K562 treated with DMSO at 1 percent for 4 hours (cell line): ENCODE measurements around the gene KDELR3. TPM values are rescaled to one million over a fixed set of nuclear protein-coding genes. Genes with fewer than 3 reads are reported as not detected.

Experiments used
- total RNA-seq: library from RNA; unstranded; fragments of 300-600 nt; gene quantifications from 2 replicates; pipeline ENCODE4 v1.2.3, GENCODE V29; 2022; ENCODE audit not compliant: insufficient read depth

Gene KDELR3
- 19.1 and 24.7 TPM in 2 replicates for total RNA-seq

DNA sequence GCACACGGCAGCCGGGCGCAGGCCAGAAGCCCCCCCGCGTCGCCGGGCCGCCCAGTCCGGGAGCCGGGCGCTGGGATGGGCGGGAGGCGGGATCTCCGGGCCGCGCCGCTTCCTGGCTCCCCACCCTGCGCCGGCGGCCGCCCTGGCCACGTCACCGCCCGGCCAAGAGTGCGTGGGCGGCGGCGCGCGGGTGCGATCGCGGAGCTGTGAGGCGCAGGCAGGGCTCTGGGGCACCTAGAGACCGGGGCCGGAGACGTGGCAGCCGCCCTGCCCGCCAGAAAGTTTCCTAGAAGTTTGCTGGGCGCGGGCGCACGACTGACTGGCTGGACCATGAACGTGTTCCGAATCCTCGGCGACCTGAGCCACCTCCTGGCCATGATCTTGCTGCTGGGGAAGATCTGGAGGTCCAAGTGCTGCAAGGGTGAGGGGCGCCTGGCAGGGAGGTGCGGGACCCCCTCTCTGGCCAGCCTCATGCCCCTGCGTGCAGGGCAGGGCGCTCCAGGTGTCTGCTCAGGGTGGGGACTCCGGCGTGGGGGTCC, at the start of gene KDELR3:
TSS of gene KDELR3 (plus strand) at position 193 of the 539 bp plus-strand sequence. CDS start at position 331, 138 bp downstream.

DNA sequence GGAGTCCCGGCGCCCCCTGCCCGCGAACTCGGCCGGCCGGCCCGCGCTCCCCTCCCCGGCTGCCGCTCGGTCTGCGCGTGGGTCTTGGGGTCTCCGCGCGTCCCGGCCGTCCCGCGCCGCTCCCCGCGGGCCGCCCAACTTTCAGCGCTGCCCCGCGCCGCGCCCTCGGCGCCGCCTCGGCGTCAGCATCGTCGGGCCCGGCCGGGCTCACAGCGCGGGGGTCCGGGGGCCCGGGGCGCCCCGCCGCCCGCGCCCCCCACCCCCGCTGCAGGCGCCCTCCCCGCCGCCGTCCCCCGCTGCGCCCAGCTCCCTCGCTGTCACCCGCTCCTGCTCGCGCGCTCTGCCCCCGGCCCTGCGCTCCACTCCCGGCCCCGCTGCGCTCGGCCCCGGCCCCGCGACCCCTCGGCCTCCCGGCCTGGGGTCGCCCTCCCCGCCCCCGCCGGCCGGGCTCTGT, 12.8 kb upstream of the KDELR3 start, which contains the start of gene KCNJ4:
TSS of gene KCNJ4 (minus strand) at position 124 of the 454 bp plus-strand sequence. CDS start 27,067 bp downstream, outside the sequence.

DNA sequence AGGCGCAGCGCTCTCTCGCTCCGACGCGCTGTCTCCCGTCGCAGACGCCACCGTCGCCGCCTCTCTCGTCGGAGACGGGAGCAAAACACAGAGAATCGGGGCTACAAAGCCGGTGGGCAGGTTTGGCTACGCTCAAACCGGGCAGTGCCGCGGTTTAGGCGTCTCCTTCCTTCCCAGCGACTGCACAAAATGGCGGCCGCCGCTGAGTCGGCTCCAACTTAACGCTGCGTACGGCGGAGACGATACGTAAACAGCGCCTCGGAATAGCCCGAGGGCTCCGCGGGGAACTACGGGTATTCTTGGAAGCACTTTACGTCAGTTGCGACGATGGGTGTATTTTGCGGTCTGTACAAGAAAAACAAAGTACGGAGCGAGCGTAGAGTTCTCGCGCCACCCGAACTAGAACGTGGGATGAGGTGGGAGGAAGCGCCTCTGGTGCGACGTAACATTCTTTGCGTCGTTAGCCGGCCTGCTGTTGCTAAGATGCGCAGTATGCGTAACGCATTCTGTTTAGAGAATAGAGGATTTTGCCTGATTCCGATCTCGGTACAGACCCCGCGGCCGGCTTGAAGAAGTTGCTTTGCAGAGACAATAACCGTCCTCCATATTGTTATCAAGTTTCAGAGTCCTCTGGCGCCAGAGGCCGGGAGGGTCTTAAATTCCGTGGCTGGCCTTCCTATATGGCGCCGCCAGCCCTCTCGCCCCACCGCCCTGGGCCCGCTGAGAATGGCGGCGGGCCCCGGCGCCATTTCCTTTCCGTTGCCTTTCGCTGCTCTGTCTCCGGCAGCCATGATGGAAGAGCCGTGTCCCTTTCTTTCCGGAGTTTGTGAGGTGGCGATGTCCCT, 38.4 kb downstream of the KDELR3 start, which contains the start of gene DDX17:
TSS of gene DDX17 (minus strand) at position 194 of the 845 bp plus-strand sequence.

Other genes starting within 250 kb of the KDELR3 start
- 24.8 and 29.0 TPM in 2 replicates for gene TMEM184B, start 195.1 kb upstream of the KDELR3 start, total RNA-seq
- 53.5 and 62.2 TPM in 2 replicates for gene CSNK1E, start 150.7 kb upstream of the KDELR3 start, total RNA-seq
- 0.50 TPM in 1 of 2 replicates, not detected in the other for gene KCNJ4, start 12.9 kb upstream of the KDELR3 start, total RNA-seq
- gene DDX17, start 38.2 kb downstream of the KDELR3 start, total RNA-seq: 88.7 and 121 TPM in 2 replicates
- 1.6 and 1.8 TPM in 2 replicates for gene DMC1, start 102.1 kb downstream of the KDELR3 start, total RNA-seq
- 0.18 TPM in 1 of 2 replicates, not detected in the other for gene FAM227A, start 188.3 kb downstream of the KDELR3 start, total RNA-seq
- gene CBY1, start 188.5 kb downstream of the KDELR3 start, total RNA-seq: 5.3 and 10.2 TPM in 2 replicates
- gene TOMM22, start 213.9 kb downstream of the KDELR3 start, total RNA-seq: 9.8 and 11.7 TPM in 2 replicates
- 28.2 and 31.0 TPM in 2 replicates for gene JOSD1, start 232.8 kb downstream of the KDELR3 start, total RNA-seq
- gene GTPBP1, start 237.8 kb downstream of the KDELR3 start, total RNA-seq: 15.0 and 27.6 TPM in 2 replicates